ENCODE results near the gene CAPN5. TPM values are rescaled to one million over a fixed set of nuclear protein-coding genes. Genes with fewer than 3 reads are reported as not detected.

Gene CAPN5
- total RNA-seq, 1 donor from 2014 or later: 7.9 TPM

GRCh38 chr11:77082838-77083565 lies 16.2 kb downstream of the CAPN5 start:
- H3K27me3 ChIP-seq: no peaks in the 10 kb centered on the region
- peaks cover 4 to 9% of the 10 kb centered on the region in 2 donors for H3K4me1 ChIP-seq
- intact Hi-C loops (cut with DNase I): no loop called here
- peak; percentile 26 to 81 for DNase-seq (ENCODE audit: low spot score in 2 of 2)
- H3K36me3 ChIP-seq: no peaks in the 10 kb centered on the region
- peak overlapping the region; percentile 1 to 53 for H3K27ac ChIP-seq
- H3K4me3 ChIP-seq: no peak overlapping the region
- no peaks in the 10 kb centered on the region for H3K9me3 ChIP-seq
- no peak for TF ChIP-seq CTCF (IDR thresholded peaks at IDR 0.05)

- intact Hi-C loops (cut with DNase I): no loop called here
- no peak overlapping the region for H3K4me3 ChIP-seq
- no peaks in the 10 kb centered on the region for H3K9me3 ChIP-seq
- DNase-seq (ENCODE audit: low spot score in 2 of 2): peak in 1 of 2 donors; percentile 45
- TF ChIP-seq CTCF (IDR thresholded peaks at IDR 0.05): no peak
- H3K4me1 ChIP-seq: peaks cover 4 to 9% of the 10 kb centered on the region in 2 donors
- H3K27ac ChIP-seq: no peak overlapping the region
- no peaks in the 10 kb centered on the region for H3K36me3 ChIP-seq
- H3K27me3 ChIP-seq: no peaks in the 10 kb centered on the region
Observed at GRCh38 chr11:77083566-77084245, 16.9 kb downstream of the CAPN5 start.

GRCh38 chr11:77084581-77085191 lies 17.9 kb downstream of the CAPN5 start:
- Histone ChIP-seq H3K4me3 (no peak overlapping the region), H3K27ac (no peak overlapping the region), H3K9me3 (no peaks in the 10 kb centered on the region), H3K36me3 (no peaks in the 10 kb centered on the region), H3K4me1 (peaks cover 4 to 9% of the 10 kb centered on the region in 2 donors), H3K27me3 (no peaks in the 10 kb centered on the region)
- TF ChIP-seq CTCF (IDR thresholded peaks at IDR 0.05): no peak
- intact Hi-C loops (cut with DNase I): no loop called here
- peak in 1 of 2 donors; percentile 49 for DNase-seq (ENCODE audit: low spot score in 2 of 2)

GRCh38 chr11:77085652-77086051 lies 18.9 kb downstream of the CAPN5 start:
- Histone ChIP-seq H3K36me3 (no peaks in the 10 kb centered on the region), H3K4me3 (no peak overlapping the region), H3K27me3 (no peaks in the 10 kb centered on the region), H3K27ac (no peak overlapping the region), H3K4me1 (peaks cover 4 to 9% of the 10 kb centered on the region in 2 donors), H3K9me3 (no peaks in the 10 kb centered on the region)
- no peak for TF ChIP-seq CTCF (IDR thresholded peaks at IDR 0.05)
- no peak for DNase-seq (ENCODE audit: low spot score in 2 of 2)
- intact Hi-C loops (cut with DNase I): no loop called here

- Histone ChIP-seq H3K9me3 (no peaks in the 10 kb centered on the region), H3K36me3 (no peaks in the 10 kb centered on the region), H3K4me1 (peaks cover 4 to 9% of the 10 kb centered on the region in 2 donors), H3K27ac (no peak overlapping the region), H3K27me3 (no peaks in the 10 kb centered on the region), H3K4me3 (no peak overlapping the region)
- TF ChIP-seq CTCF (IDR thresholded peaks at IDR 0.05): no peak
- intact Hi-C loops (cut with DNase I): no loop called here
- no peak for DNase-seq (ENCODE audit: low spot score in 2 of 2)
Observed at GRCh38 chr11:77086521-77087472, 20.0 kb downstream of the CAPN5 start.

Measured in ascending aorta (tissue), 2 donors.